NCI-H187 (cell line): ENCODE results near the gene C1orf141.
"Not testable (repeated sequence)": the region's sequence is repeated elsewhere in the genome, so short reads cannot be mapped to it uniquely, and the experiment has no call there.

Source experiments
- DNase-seq, 2 experiments: peaks; one replicate each; lab custom pipeline; 2025; lab: John Stamatoyannopoulos, UW

Gene C1orf141

GRCh38 chr1:67134695-67135094 is at the start of gene C1orf141:
Gene C1orf141 (minus strand): TSS chr1:67134970. CDS start chr1:67127240, 7,730 bp downstream.
- no peak for DNase-seq

GRCh38 chr1:67175530-67176087 is 40.8 kb upstream of the C1orf141 start:
- DNase-seq = no peak

GRCh38 chr1:67174716-67175284 is 40.0 kb upstream of the C1orf141 start:
- no peak for DNase-seq

- no peak for DNase-seq
Measured at GRCh38 chr1:67173988-67174387, 39.2 kb upstream of the C1orf141 start.

GRCh38 chr1:67171978-67172377 is 37.2 kb upstream of the C1orf141 start:
- no peak for DNase-seq

- no peak for DNase-seq
Measured at GRCh38 chr1:67171574-67171955, 36.8 kb upstream of the C1orf141 start.

- no peak for DNase-seq
Measured at GRCh38 chr1:67170751-67171573, 36.2 kb upstream of the C1orf141 start.

GRCh38 chr1:67169932-67170331 is 35.2 kb upstream of the C1orf141 start:
- DNase-seq = no peak

GRCh38 chr1:67169496-67169895 is 34.7 kb upstream of the C1orf141 start:
- no peak for DNase-seq

- DNase-seq = no peak
Measured at GRCh38 chr1:67166196-67166595, 31.4 kb upstream of the C1orf141 start, which contains the start of gene IL23R. Gene IL23R (plus strand): TSS chr1:67166454. CDS start chr1:67168121, 1,667 bp downstream.

- DNase-seq = no peak
Measured at GRCh38 chr1:67165468-67166041, 30.8 kb upstream of the C1orf141 start.

GRCh38 chr1:67162954-67163353 is 28.2 kb upstream of the C1orf141 start:
- no peak for DNase-seq

- DNase-seq = no peak
Measured at GRCh38 chr1:67159233-67159632, 24.5 kb upstream of the C1orf141 start.

GRCh38 chr1:67158401-67158800 is 23.6 kb upstream of the C1orf141 start:
- no peak for DNase-seq

GRCh38 chr1:67150931-67151330 is 16.2 kb upstream of the C1orf141 start:
- no peak for DNase-seq

- DNase-seq = peak in 1 of 2 experiments; percentile 15
Measured at GRCh38 chr1:67149179-67149770, 14.5 kb upstream of the C1orf141 start.

- no peak for DNase-seq
Measured at GRCh38 chr1:67148516-67149178, 13.9 kb upstream of the C1orf141 start.

GRCh38 chr1:67147973-67148372 is 13.2 kb upstream of the C1orf141 start:
- not testable (repeated sequence) for DNase-seq

GRCh38 chr1:67146539-67146938 is 11.8 kb upstream of the C1orf141 start:
- no peak for DNase-seq

- no peak for DNase-seq
Measured at GRCh38 chr1:67146101-67146500, 11.3 kb upstream of the C1orf141 start.

GRCh38 chr1:67144696-67145095 is 9.9 kb upstream of the C1orf141 start:
- no peak for DNase-seq

GRCh38 chr1:67143966-67144365 is 9.2 kb upstream of the C1orf141 start:
- DNase-seq = no peak
